ENCODE measurements around the gene MAJIN. TPM values are rescaled to one million over a fixed set of nuclear protein-coding genes. Genes with fewer than 3 reads are reported as not detected.

The MAJIN gene
- total and polyA plus RNA-seq, 9 of the 15 experiments (the other 6 are each of a cell fraction or from before 2014, with no cell fraction given), result 0.17 to 0.83 (median 0.24) TPM; not detected in 2

DNA sequence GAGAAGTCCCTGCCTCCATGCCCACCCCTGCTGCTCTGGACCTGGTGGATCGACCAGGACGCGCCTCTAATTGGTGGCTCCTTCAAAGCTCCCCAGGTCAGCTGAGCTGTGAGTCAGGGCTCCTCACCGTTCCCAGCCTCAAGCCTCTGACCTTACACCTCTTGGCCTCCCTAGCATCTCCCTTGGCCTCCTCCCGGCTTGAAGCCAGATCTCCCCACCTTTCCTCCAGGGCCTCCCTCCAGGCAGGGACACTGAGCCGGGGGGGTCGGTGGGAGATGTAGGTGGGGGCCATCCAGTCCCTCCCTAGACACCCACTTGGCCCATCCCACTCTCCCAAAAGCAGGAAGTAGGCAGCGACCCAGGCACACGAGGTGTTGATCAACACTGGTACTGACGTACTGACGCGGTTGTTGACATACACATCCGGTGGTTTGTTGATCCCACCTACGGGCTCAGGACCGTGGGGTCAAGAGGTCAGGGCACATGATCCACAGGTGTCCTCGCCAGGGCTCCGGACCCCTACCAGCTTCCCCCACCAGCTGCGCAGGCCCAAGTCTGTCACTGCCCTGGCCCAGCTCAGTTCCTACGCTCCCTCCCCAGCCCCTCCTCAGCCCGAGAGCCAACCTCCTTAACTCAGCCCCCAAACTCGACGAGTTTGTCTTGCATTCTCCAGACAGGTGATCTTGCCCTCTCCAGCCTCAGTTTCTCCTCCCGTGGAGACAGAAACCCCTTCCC is 55.7 kb downstream of the MAJIN start (continued):
- TF ChIP-seq KDM4B (IDR thresholded peaks at IDR 0.05; ENCODE audit: borderline replicate concordance in 2 of 2, low read depth in 1 of 2) (0 out of 4 replicates have a peak, but pooled peaks of 1 of the 2 experiments have one; percentile 51), RBM17 (IDR thresholded peaks at IDR 0.05; ENCODE audit: borderline replicate concordance, low read depth, low read length) (no peak), HNRNPLL (IDR thresholded peaks at IDR 0.05; ENCODE audit: low read depth, low read length, poor library complexity, severe bottlenecking) (peak; percentile 14), ZNF224 (CRISPR knock-in tag; IDR thresholded peaks at IDR 0.05) (no peak), MEIS2 (IDR thresholded peaks at IDR 0.05; ENCODE audit: partially characterized antibody) (peak; percentile 36), E2F3 (CRISPR knock-in tag; IDR thresholded peaks at IDR 0.05) (no peak), CTBP1 (IDR thresholded peaks at IDR 0.05; ENCODE audit: borderline replicate concordance) (peak; percentile 30; the same call in 1 of the 2 replicates), FOXA3 (CRISPR knock-in tag; conservative IDR thresholded peaks at IDR 0.05 in 1 of 2, IDR thresholded peaks at IDR 0.05 in 1 of 2) (peak in 1 of 2 experiments; percentile 86; a peak in 2 of 4 replicates), ZBTB8A (IDR thresholded peaks at IDR 0.05; ENCODE audit: partially characterized antibody) (no peak), CC2D1A (IDR thresholded peaks at IDR 0.05) (0 out of 2 replicates have a peak, but pooled peaks have one; percentile 36), ZNF431 (CRISPR knock-in tag; IDR thresholded peaks at IDR 0.05) (no peak), ARID1B (IDR thresholded peaks at IDR 0.05) (0 out of 2 replicates have a peak, but pooled peaks have one; percentile 13)
- TF ChIP-seq, protein P1, sequence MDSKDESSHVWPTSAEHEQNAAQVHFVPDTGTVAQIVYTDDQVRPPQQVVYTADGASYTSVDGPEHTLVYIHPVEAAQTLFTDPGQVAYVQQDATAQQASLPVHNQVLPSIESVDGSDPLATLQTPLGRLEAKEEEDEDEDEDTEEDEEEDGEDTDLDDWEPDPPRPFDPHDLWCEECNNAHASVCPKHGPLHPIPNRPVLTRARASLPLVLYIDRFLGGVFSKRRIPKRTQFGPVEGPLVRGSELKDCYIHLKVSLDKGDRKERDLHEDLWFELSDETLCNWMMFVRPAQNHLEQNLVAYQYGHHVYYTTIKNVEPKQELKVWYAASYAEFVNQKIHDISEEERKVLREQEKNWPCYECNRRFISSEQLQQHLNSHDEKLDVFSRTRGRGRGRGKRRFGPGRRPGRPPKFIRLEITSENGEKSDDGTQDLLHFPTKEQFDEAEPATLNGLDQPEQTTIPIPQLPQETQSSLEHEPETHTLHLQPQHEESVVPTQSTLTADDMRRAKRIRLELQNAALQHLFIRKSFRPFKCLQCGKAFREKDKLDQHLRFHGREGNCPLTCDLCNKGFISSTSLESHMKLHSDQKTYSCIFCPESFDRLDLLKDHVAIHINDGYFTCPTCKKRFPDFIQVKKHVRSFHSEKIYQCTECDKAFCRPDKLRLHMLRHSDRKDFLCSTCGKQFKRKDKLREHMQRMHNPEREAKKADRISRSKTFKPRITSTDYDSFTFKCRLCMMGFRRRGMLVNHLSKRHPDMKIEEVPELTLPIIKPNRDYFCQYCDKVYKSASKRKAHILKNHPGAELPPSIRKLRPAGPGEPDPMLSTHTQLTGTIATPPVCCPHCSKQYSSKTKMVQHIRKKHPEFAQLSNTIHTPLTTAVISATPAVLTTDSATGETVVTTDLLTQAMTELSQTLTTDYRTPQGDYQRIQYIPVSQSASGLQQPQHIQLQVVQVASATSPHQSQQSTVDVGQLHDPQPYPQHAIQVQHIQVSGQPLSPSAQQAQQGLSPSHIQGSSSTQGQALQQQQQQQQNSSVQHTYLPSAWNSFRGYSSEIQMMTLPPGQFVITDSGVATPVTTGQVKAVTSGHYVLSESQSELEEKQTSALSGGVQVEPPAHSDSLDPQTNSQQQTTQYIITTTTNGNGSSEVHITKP (IDR thresholded peaks at IDR 0.05; ENCODE audit: partially characterized antibody), result peak; percentile 61
- TF ChIP-seq, protein P2, sequence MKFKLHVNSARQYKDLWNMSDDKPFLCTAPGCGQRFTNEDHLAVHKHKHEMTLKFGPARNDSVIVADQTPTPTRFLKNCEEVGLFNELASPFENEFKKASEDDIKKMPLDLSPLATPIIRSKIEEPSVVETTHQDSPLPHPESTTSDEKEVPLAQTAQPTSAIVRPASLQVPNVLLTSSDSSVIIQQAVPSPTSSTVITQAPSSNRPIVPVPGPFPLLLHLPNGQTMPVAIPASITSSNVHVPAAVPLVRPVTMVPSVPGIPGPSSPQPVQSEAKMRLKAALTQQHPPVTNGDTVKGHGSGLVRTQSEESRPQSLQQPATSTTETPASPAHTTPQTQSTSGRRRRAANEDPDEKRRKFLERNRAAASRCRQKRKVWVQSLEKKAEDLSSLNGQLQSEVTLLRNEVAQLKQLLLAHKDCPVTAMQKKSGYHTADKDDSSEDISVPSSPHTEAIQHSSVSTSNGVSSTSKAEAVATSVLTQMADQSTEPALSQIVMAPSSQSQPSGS (CRISPR knock-in tag; IDR thresholded peaks at IDR 0.05), result no peak
- TF ChIP-seq, protein P3, sequence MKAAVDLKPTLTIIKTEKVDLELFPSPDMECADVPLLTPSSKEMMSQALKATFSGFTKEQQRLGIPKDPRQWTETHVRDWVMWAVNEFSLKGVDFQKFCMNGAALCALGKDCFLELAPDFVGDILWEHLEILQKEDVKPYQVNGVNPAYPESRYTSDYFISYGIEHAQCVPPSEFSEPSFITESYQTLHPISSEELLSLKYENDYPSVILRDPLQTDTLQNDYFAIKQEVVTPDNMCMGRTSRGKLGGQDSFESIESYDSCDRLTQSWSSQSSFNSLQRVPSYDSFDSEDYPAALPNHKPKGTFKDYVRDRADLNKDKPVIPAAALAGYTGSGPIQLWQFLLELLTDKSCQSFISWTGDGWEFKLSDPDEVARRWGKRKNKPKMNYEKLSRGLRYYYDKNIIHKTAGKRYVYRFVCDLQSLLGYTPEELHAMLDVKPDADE (conservative IDR thresholded peaks at IDR 0.05; ENCODE audit: control insufficient read depth, low read depth, low read length), result peak; percentile 66; the same call in 1 of the 2 replicates
- TF ChIP-seq, protein P4, sequence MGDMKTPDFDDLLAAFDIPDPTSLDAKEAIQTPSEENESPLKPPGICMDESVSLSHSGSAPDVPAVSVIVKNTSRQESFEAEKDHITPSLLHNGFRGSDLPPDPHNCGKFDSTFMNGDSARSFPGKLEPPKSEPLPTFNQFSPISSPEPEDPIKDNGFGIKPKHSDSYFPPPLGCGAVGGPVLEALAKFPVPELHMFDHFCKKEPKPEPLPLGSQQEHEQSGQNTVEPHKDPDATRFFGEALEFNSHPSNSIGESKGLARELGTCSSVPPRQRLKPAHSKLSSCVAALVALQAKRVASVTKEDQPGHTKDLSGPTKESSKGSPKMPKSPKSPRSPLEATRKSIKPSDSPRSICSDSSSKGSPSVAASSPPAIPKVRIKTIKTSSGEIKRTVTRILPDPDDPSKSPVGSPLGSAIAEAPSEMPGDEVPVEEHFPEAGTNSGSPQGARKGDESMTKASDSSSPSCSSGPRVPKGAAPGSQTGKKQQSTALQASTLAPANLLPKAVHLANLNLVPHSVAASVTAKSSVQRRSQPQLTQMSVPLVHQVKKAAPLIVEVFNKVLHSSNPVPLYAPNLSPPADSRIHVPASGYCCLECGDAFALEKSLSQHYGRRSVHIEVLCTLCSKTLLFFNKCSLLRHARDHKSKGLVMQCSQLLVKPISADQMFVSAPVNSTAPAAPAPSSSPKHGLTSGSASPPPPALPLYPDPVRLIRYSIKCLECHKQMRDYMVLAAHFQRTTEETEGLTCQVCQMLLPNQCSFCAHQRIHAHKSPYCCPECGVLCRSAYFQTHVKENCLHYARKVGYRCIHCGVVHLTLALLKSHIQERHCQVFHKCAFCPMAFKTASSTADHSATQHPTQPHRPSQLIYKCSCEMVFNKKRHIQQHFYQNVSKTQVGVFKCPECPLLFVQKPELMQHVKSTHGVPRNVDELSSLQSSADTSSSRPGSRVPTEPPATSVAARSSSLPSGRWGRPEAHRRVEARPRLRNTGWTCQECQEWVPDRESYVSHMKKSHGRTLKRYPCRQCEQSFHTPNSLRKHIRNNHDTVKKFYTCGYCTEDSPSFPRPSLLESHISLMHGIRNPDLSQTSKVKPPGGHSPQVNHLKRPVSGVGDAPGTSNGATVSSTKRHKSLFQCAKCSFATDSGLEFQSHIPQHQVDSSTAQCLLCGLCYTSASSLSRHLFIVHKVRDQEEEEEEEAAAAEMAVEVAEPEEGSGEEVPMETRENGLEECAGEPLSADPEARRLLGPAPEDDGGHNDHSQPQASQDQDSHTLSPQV (IDR thresholded peaks at IDR 0.05), result peak; percentile 64; the same call in 1 of the 2 replicates

Measured in K562 (cell line).